Activated naive CD8-positive, alpha-beta T cell treated with anti-CD3 and anti-CD28 coated beads, Interleukin-2, amount 50 U/mL, for 24 hours (primary cell): ENCODE results near the gene SPEG.
A peak's percentile ranks its signal among the peaks of the same experiment; 100 is the strongest.

Experiments used
- ATAC-seq: fragments of 150-1000 bp; cut with Tn5 transposase; one replicate; pipeline ENCODE4 v1.10.0; 2021
- DNase-seq: peaks from one replicate; pipeline ENCODE4 v3.0.0; 2021
- H3K27ac Mint-ChIP-seq: one replicate; pipeline ENCODE4 v1.8.0; 2021; ENCODE audit warnings: mild to moderate bottlenecking, mixed read lengths
- H3K27me3 Mint-ChIP-seq: one replicate; pipeline ENCODE4 v1.8.0; 2021; ENCODE audit warnings: mixed read lengths
- H3K36me3 Mint-ChIP-seq: one replicate; pipeline ENCODE4 v1.8.0; 2021; ENCODE audit warnings: low read depth, mixed read lengths
- H3K4me1 Mint-ChIP-seq: one replicate; pipeline ENCODE4 v1.8.0; 2021; ENCODE audit warnings: mixed read lengths
- H3K4me3 Mint-ChIP-seq: one replicate; pipeline ENCODE4 v1.8.0; 2021; ENCODE audit warnings: mild to moderate bottlenecking, moderate library complexity, mixed read lengths
- H3K9me3 Mint-ChIP-seq: one replicate; pipeline ENCODE4 v1.8.0; 2021; ENCODE audit warnings: mixed read lengths

SPEG gene

GRCh38 chr2:219440388-219441256 lies 6.0 kb downstream of the SPEG start:
- no peaks in the 10 kb centered on the region for H3K36me3 Mint-ChIP-seq
- peaks cover 30% of the 10 kb centered on the region for H3K27me3 Mint-ChIP-seq
- H3K9me3 Mint-ChIP-seq = no peaks in the 10 kb centered on the region
- peaks cover 16% of the 10 kb centered on the region for H3K4me1 Mint-ChIP-seq
- ATAC-seq (no peak), DNase-seq (no peak)
- H3K27ac Mint-ChIP-seq = no peak overlapping the region
- H3K4me3 Mint-ChIP-seq = peak overlapping the region; percentile 5

GRCh38 chr2:219441451-219442255 lies 7.0 kb downstream of the SPEG start:
- Mint-ChIP-seq H3K27me3 (peaks cover 25% of the 10 kb centered on the region), H3K9me3 (no peaks in the 10 kb centered on the region), H3K4me1 (peaks cover 16% of the 10 kb centered on the region), H3K27ac (no peak overlapping the region), H3K36me3 (no peaks in the 10 kb centered on the region), H3K4me3 (peak overlapping the region; percentile 65)
- DNase-seq (peak; percentile 44), ATAC-seq (no peak)

GRCh38 chr2:219442256-219443015 lies 7.8 kb downstream of the SPEG start:
- Mint-ChIP-seq H3K36me3 (no peaks in the 10 kb centered on the region), H3K27me3 (peaks cover 25% of the 10 kb centered on the region), H3K4me1 (peaks cover 16% of the 10 kb centered on the region), H3K27ac (no peak overlapping the region), H3K9me3 (no peaks in the 10 kb centered on the region), H3K4me3 (peak overlapping the region; percentile 62)
- ATAC-seq (no peak), DNase-seq (no peak)

- ATAC-seq (no peak), DNase-seq (no peak)
- H3K36me3 Mint-ChIP-seq = no peaks in the 10 kb centered on the region
- H3K4me3 Mint-ChIP-seq = peak overlapping the region; percentile 62
- H3K27ac Mint-ChIP-seq = no peak overlapping the region
- peaks cover 16% of the 10 kb centered on the region for H3K4me1 Mint-ChIP-seq
- H3K9me3 Mint-ChIP-seq = no peaks in the 10 kb centered on the region
- peaks cover 25% of the 10 kb centered on the region for H3K27me3 Mint-ChIP-seq
Observed at GRCh38 chr2:219443016-219443696, 8.5 kb downstream of the SPEG start.

GRCh38 chr2:219443697-219444023 lies 9.0 kb downstream of the SPEG start:
- H3K4me1 Mint-ChIP-seq = peaks cover 16% of the 10 kb centered on the region
- no peaks in the 10 kb centered on the region for H3K9me3 Mint-ChIP-seq
- no peaks in the 10 kb centered on the region for H3K36me3 Mint-ChIP-seq
- DNase-seq (no peak), ATAC-seq (no peak)
- no peak overlapping the region for H3K27ac Mint-ChIP-seq
- H3K4me3 Mint-ChIP-seq = no peak overlapping the region
- H3K27me3 Mint-ChIP-seq = peaks cover 25% of the 10 kb centered on the region

- H3K36me3 Mint-ChIP-seq = no peaks in the 10 kb centered on the region
- no peaks in the 10 kb centered on the region for H3K9me3 Mint-ChIP-seq
- DNase-seq (no peak), ATAC-seq (no peak)
- H3K4me1 Mint-ChIP-seq = peaks cover 16% of the 10 kb centered on the region
- no peak overlapping the region for H3K27ac Mint-ChIP-seq
- peaks cover 30% of the 10 kb centered on the region for H3K27me3 Mint-ChIP-seq
- no peak overlapping the region for H3K4me3 Mint-ChIP-seq
Observed at GRCh38 chr2:219444566-219445091, 10.0 kb downstream of the SPEG start.

GRCh38 chr2:219445220-219445640 lies 10.6 kb downstream of the SPEG start:
- Mint-ChIP-seq H3K9me3 (no peaks in the 10 kb centered on the region), H3K36me3 (no peaks in the 10 kb centered on the region), H3K27ac (no peak overlapping the region), H3K4me1 (peaks cover 16% of the 10 kb centered on the region), H3K4me3 (no peak overlapping the region), H3K27me3 (peaks cover 33% of the 10 kb centered on the region)
- ATAC-seq (no peak), DNase-seq (no peak)

GRCh38 chr2:219446101-219446504 lies 11.5 kb downstream of the SPEG start:
- Mint-ChIP-seq H3K4me3 (no peak overlapping the region), H3K4me1 (peaks cover 12% of the 10 kb centered on the region), H3K27me3 (peaks cover 32% of the 10 kb centered on the region), H3K9me3 (no peaks in the 10 kb centered on the region), H3K36me3 (no peaks in the 10 kb centered on the region), H3K27ac (no peak overlapping the region)
- no peak for ATAC-seq
- no peak for DNase-seq

GRCh38 chr2:219446689-219447088 lies 12.0 kb downstream of the SPEG start:
- Mint-ChIP-seq H3K9me3 (no peaks in the 10 kb centered on the region), H3K4me1 (peaks cover 9% of the 10 kb centered on the region), H3K27ac (no peak overlapping the region)

GRCh38 chr2:219447242-219448098 lies 12.8 kb downstream of the SPEG start:
- Mint-ChIP-seq H3K4me3 (no peak overlapping the region), H3K9me3 (no peaks in the 10 kb centered on the region), H3K36me3 (no peaks in the 10 kb centered on the region), H3K27ac (no peak overlapping the region), H3K4me1 (peaks cover 8% of the 10 kb centered on the region), H3K27me3 (peaks cover 25% of the 10 kb centered on the region)
- DNase-seq = no peak
- no peak for ATAC-seq

More at GRCh38 chr2:219446689-219447088, 12.0 kb downstream of the SPEG start:
- no peaks in the 10 kb centered on the region for H3K36me3 Mint-ChIP-seq
- DNase-seq = no peak
- H3K4me3 Mint-ChIP-seq = no peak overlapping the region
- no peak for ATAC-seq
- peaks cover 27% of the 10 kb centered on the region for H3K27me3 Mint-ChIP-seq

GRCh38 chr2:219448099-219448775 lies 13.6 kb downstream of the SPEG start:
- Mint-ChIP-seq H3K36me3 (no peaks in the 10 kb centered on the region), H3K27me3 (peaks cover 17% of the 10 kb centered on the region), H3K9me3 (no peaks in the 10 kb centered on the region), H3K4me1 (peaks cover 5% of the 10 kb centered on the region), H3K4me3 (no peak overlapping the region), H3K27ac (no peak overlapping the region)
- ATAC-seq (peak; percentile 30), DNase-seq (no peak)

GRCh38 chr2:219448776-219449341 lies 14.2 kb downstream of the SPEG start:
- H3K4me1 Mint-ChIP-seq = peaks cover 5% of the 10 kb centered on the region
- peaks cover 15% of the 10 kb centered on the region for H3K27me3 Mint-ChIP-seq
- H3K9me3 Mint-ChIP-seq = no peaks in the 10 kb centered on the region
- peak; percentile 41 for DNase-seq
- H3K27ac Mint-ChIP-seq = no peak overlapping the region
- no peak overlapping the region for H3K4me3 Mint-ChIP-seq
- ATAC-seq = peak; percentile 65
- no peaks in the 10 kb centered on the region for H3K36me3 Mint-ChIP-seq
